B cell (primary cell): ENCODE data around the gene SLC39A8.
"Not testable (repeated sequence)": the region's sequence is repeated elsewhere in the genome, so short reads cannot be mapped to it uniquely, and the experiment has no call there.

Experiments used
- EZH2 ChIP-seq: IDR thresholded peaks from 2 replicates; pipeline ENCODE4 v1.6.1; 2012; ENCODE audit warnings: borderline replicate concordance, low read depth, mild to moderate bottlenecking, moderate library complexity, low read length; ENCODE audit not compliant: insufficient read depth, poor library complexity, severe bottlenecking
- TF ChIP-seq, protein P1 (sequence below): fragments of 200-600 bp; IDR thresholded peaks from one replicate; pipeline ENCODE4 v1.8.0; 2022; ENCODE audit warnings: antibody characterized with exemption, mild to moderate bottlenecking

DNA sequence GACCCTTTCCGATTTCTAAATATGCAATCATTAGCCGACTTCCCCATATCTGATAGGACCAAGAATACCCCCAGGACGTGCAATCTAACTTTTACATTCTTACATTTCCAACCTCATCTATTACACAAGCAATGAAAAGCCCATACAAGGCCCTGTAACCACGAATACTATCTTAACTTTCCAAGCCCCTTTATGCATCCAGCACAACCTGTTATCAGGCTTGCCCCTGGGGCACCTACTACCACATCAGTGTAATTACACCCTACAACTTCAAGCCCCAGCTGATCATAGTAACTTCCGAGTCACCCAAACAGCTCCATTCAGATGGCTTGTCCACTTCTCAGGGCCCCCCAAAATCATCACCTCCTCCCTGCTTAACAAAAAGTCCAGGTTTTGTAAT lies 102.0 kb downstream of the SLC39A8 start:
- TF ChIP-seq, protein P1, sequence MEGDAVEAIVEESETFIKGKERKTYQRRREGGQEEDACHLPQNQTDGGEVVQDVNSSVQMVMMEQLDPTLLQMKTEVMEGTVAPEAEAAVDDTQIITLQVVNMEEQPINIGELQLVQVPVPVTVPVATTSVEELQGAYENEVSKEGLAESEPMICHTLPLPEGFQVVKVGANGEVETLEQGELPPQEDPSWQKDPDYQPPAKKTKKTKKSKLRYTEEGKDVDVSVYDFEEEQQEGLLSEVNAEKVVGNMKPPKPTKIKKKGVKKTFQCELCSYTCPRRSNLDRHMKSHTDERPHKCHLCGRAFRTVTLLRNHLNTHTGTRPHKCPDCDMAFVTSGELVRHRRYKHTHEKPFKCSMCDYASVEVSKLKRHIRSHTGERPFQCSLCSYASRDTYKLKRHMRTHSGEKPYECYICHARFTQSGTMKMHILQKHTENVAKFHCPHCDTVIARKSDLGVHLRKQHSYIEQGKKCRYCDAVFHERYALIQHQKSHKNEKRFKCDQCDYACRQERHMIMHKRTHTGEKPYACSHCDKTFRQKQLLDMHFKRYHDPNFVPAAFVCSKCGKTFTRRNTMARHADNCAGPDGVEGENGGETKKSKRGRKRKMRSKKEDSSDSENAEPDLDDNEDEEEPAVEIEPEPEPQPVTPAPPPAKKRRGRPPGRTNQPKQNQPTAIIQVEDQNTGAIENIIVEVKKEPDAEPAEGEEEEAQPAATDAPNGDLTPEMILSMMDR = not testable (repeated sequence)
- TF ChIP-seq EZH2 = not testable (repeated sequence)
